HepG2 (cell line): ENCODE results near the gene PLEKHS1. TPM values are rescaled to one million over a fixed set of nuclear protein-coding genes. Genes with fewer than 3 reads are reported as not detected.
A peak's percentile ranks its signal among the peaks of the same experiment; 100 is the strongest.

Experiments used
- ATAC-seq: fragments of 200-7000 bp; cut with Tn5 transposase; 3 replicates; pipeline ENCODE4 v1.9.1; 2020; ENCODE audit warnings: mild to moderate bottlenecking, moderate library complexity
- Bru-seq: library from RNA; stranded (reverse); fragments of 400-500 nt; gene quantifications from one replicate; lab custom pipeline; 2021; lab: Mats Ljungman, UMichigan
- BruChase-seq, 2 experiments: library from RNA; stranded (reverse); fragments of 400-500 nt; gene quantifications; one replicate each; lab custom pipeline; 2021; lab: Mats Ljungman, UMichigan
- BruUV-seq: library from RNA; stranded (reverse); fragments of 400-500 nt; replicated peaks from 2 replicates; lab custom pipeline; 2021; lab: Mats Ljungman, UMichigan
- CTCF ChIA-PET: fragments of 300-600 bp; formaldehyde crosslinking; extraction: SDS; loops from one replicate; lab custom pipeline; 2021; ENCODE audit warnings: low total read pairs, inconsistent platforms, low intra/inter-chr PET ratio; lab: Yijun Ruan, JAX
- POLR2A ChIA-PET: fragments of 350-600 bp; sonication (Branson Sonifier 250); formaldehyde crosslinking; loops from one replicate; lab custom pipeline; 2020; ENCODE audit warnings: antibody characterized with exemption, inconsistent platforms; lab: Yijun Ruan, JAX
- DNase-seq: peaks from one replicate; pipeline ENCODE4 v3.0.0-alpha.2; 2015; ENCODE audit warnings: low spot score
- FAIRE-seq: peaks from 3 replicates; lab custom pipeline; 2011; peaks lifted over from hg19 to GRCh38; lab: Jason Lieb, UNC
- H2AFZ ChIP-seq: one replicate; pipeline ENCODE4 v1.6.1; 2011; ENCODE audit warnings: low read length, inconsistent platforms
- H3K27ac ChIP-seq: fragments of 300-600 bp; 3 replicates; pipeline ENCODE4 v1.8.0; 2011; ENCODE audit warnings: mixed run types, mild to moderate bottlenecking, mixed read lengths, low read length, inconsistent platforms; ENCODE audit not compliant: insufficient read depth; ENCODE audit errors: extremely low read length
- H3K27me3 ChIP-seq, 2 experiments: fragments of 200-600 bp in 1 of 2; 2 replicates in 1 of 2; 3 replicates in 1 of 2; pipeline versions ENCODE4 v1.6.0 to v1.8.0; 2011; ENCODE audit warnings: low read length in 2 of 2, mild to moderate bottlenecking in 2 of 2, moderate library complexity in 2 of 2, inconsistent platforms in 1 of 2; ENCODE audit not compliant: insufficient read depth in 2 of 2, control insufficient read depth in 1 of 2
- H3K36me3 ChIP-seq, 2 experiments: fragments of 200-600 bp in 1 of 2; replicated peaks in 1 of 2; 2 replicates in 1 of 2; 3 replicates in 1 of 2; pipeline versions ENCODE4 v1.5.1 to v1.8.0; 2011; ENCODE audit warnings: low read length in 2 of 2, inconsistent platforms in 1 of 2; ENCODE audit not compliant: insufficient read depth in 2 of 2, control insufficient read depth in 1 of 2
- H3K4me1 ChIP-seq: 2 replicates; pipeline ENCODE4 v1.5.1; 2012; ENCODE audit warnings: low read length, inconsistent platforms; ENCODE audit not compliant: insufficient read depth
- H3K4me2 ChIP-seq: 2 replicates; pipeline ENCODE4 v1.6.0; 2011; ENCODE audit warnings: low read depth, low read length, inconsistent platforms
- H3K4me3 ChIP-seq, 3 experiments: fragments of 200-600 bp in 1 of 3; sonication (generic), shearing (Covaris generic) in 1 of 3; replicated peaks in 1 of 3; 2 replicates each; pipeline ENCODE4 v1.5.1; 2011 to 2016; ENCODE audit warnings: low read length in 3 of 3, inconsistent platforms in 2 of 3, low read depth in 2 of 3, mild to moderate bottlenecking in 2 of 3, control low read depth in 1 of 3, mixed read lengths in 1 of 3; ENCODE audit not compliant: insufficient read depth in 1 of 3
- H3K79me2 ChIP-seq: one replicate; pipeline ENCODE4 v1.6.1; 2011; ENCODE audit warnings: low read length, inconsistent platforms; ENCODE audit not compliant: insufficient read depth
- H3K9ac ChIP-seq: 2 replicates; pipeline ENCODE4 v1.6.0; 2011; ENCODE audit warnings: mild to moderate bottlenecking, low read depth, low read length, inconsistent platforms; ENCODE audit not compliant: insufficient read depth
- H3K9me3 ChIP-seq: 2 replicates; pipeline ENCODE4 v1.5.1; 2012; ENCODE audit warnings: mild to moderate bottlenecking, low read length
- H4K20me1 ChIP-seq: 2 replicates; pipeline ENCODE4 v1.6.0; 2011; ENCODE audit warnings: inconsistent platforms, mild to moderate bottlenecking, low read length, moderate library complexity; ENCODE audit not compliant: insufficient read depth
- HDAC1 ChIP-seq: sonication (generic); formaldehyde crosslinking; IDR thresholded peaks from 2 replicates; pipeline ENCODE4 v1.5.1; 2020; ENCODE audit warnings: mild to moderate bottlenecking, missing genetic modification reagents
- HNF1B ChIP-seq: sonication (generic); formaldehyde crosslinking; IDR thresholded peaks from 2 replicates; pipeline ENCODE4 v1.5.1; 2020; ENCODE audit warnings: mild to moderate bottlenecking, moderate library complexity, missing genetic modification reagents
- KLF15 ChIP-seq: sonication (generic); formaldehyde crosslinking; IDR thresholded peaks from 2 replicates; pipeline ENCODE4 v1.8.1; 2023; ENCODE audit warnings: borderline replicate concordance, mild to moderate bottlenecking, inconsistent platforms, missing genetic modification reagents, mixed read lengths
- KLF6 ChIP-seq: IDR thresholded peaks from 2 replicates; pipeline ENCODE4 v1.8.0; 2016; ENCODE audit warnings: missing biosample characterization, missing genetic modification reagents
- LBX2 ChIP-seq: sonication (generic); formaldehyde crosslinking; IDR thresholded peaks from 2 replicates; pipeline ENCODE4 v1.5.0; 2020; ENCODE audit warnings: missing genetic modification reagents, mild to moderate bottlenecking, borderline replicate concordance
- TRIM24 ChIP-seq: sonication (generic); formaldehyde crosslinking; IDR thresholded peaks from 2 replicates; pipeline ENCODE4 v1.8.0; 2022; ENCODE audit warnings: mild to moderate bottlenecking, missing genetic modification reagents
- XBP1 ChIP-seq: sonication (generic); formaldehyde crosslinking; IDR thresholded peaks from 2 replicates; pipeline ENCODE4 v1.5.0; 2020; ENCODE audit warnings: missing genetic modification reagents
- ZFX ChIP-seq: sonication (generic); formaldehyde crosslinking; IDR thresholded peaks from 2 replicates; pipeline ENCODE4 v1.4.0; 2020; ENCODE audit warnings: mild to moderate bottlenecking, low read depth, missing genetic modification reagents, moderate library complexity
- ZNF607 ChIP-seq: sonication (generic); formaldehyde crosslinking; IDR thresholded peaks from 2 replicates; pipeline ENCODE4 v1.5.1; 2020; ENCODE audit warnings: missing genetic modification reagents, mild to moderate bottlenecking, borderline replicate concordance
- ZNF646 ChIP-seq: sonication (generic); formaldehyde crosslinking; IDR thresholded peaks from 2 replicates; pipeline ENCODE4 v1.9.0; 2021; ENCODE audit warnings: mild to moderate bottlenecking, missing genetic modification reagents
- ZSCAN12 ChIP-seq: sonication (generic); formaldehyde crosslinking; IDR thresholded peaks from 2 replicates; pipeline ENCODE4 v1.9.0; 2021; ENCODE audit warnings: mild to moderate bottlenecking, missing genetic modification reagents
- WGBS: methylation state at CpG from one replicate; pipeline ENCODE4 v1.1.6; 2017; ENCODE audit warnings: low lambda C conversion rate; 5-methylcytosine and 5-hydroxymethylcytosine counted together
- in situ Hi-C: cut with HindIII; loops from 2 replicates; pipeline ENCODE4 v1.10.0; 2017; ENCODE audit warnings: low pct_unique_long_range_greater_than_20kb; ENCODE audit not compliant: extremely low pct_ligation_motif_present
- intact Hi-C: fragments of 100-400 bp; cut with micrococcal nuclease; formaldehyde crosslinking; loops from one replicate; pipeline ENCODE4 v1.10.0; 2022; ENCODE audit not compliant: unreplicated experiment
- long read RNA-seq, 2 experiments: library from RNA in 1 of 2; library from polyadenylated mRNA in 1 of 2; stranded (forward) in 1 of 2; unstranded in 1 of 2; transcript quantifications; one replicate each; pipeline ENCODE4 v2.0.0, GENCODE V29; 2019 to 2022
- polyA minus RNA-seq, 3 experiments: library from RNA; depleted of rRNA, polyadenylated mRNA; stranded (reverse); fragments of >200 nt; gene quantifications; 2 replicates each; pipeline ENCODE4 v1.2.3, GENCODE V29; 2011; ENCODE audit warnings: low replicate concordance in 1 of 3
- polyA plus RNA-seq, 8 experiments: library from polyadenylated mRNA; depleted of rRNA in 3 of 8; stranded (reverse) in 7 of 8; unstranded in 1 of 8; fragments of >200 nt; fragmentation: Illumina TruSeq in 4 of 8; extraction: Trizol in 4 of 8; gene quantifications; 2 replicates each; pipeline versions ENCODE4 v1.2.1 to v1.2.3, GENCODE V29; 2011 to 2016; ENCODE audit warnings: low read depth in 4 of 8, missing spikeins in 1 of 8, mixed read lengths in 1 of 8; ENCODE audit not compliant: insufficient read depth in 1 of 8
- total RNA-seq, 5 experiments: library from RNA; depleted of rRNA; stranded (reverse); fragments of >200 nt; fragmentation: Illumina TruSeq; extraction: Trizol; gene quantifications; 2 replicates each; pipeline ENCODE4 v1.2.3, GENCODE V29; 2016; ENCODE audit warnings: low read depth in 1 of 5

The PLEKHS1 gene
- total RNA-seq (2016; rRNA removed; fragmentation: Illumina TruSeq; extraction: Trizol) (not detected in 2 replicates), polyA plus RNA-seq (2011; rRNA removed) (not detected in 2 replicates), polyA minus RNA-seq (2011; rRNA and poly(A)+ RNA removed; ENCODE audit: low replicate concordance) (not detected in 2 replicates), Bru-seq, nascent RNA (percentile 11 among the genes with signal in this experiment), BruChase-seq, experiment 1, labeled RNA remaining after a 6-hour chase (percentile 32 among the genes with signal in this experiment), BruChase-seq, experiment 2, labeled RNA remaining after a 2-hour chase (percentile 32 among the genes with signal in this experiment)
- not detected in 2 replicates for total RNA-seq (2016; cell fraction: cytosol; rRNA removed; fragmentation: Illumina TruSeq; extraction: Trizol; ENCODE audit: low read depth)
- total RNA-seq (2016; cell fraction: insoluble cytoplasmic fraction; rRNA removed; fragmentation: Illumina TruSeq; extraction: Trizol): not detected in 2 replicates
- total RNA-seq (2016; cell fraction: membrane; rRNA removed; fragmentation: Illumina TruSeq; extraction: Trizol): not detected in 2 replicates
- total RNA-seq (2016; cell fraction: nucleus; rRNA removed; fragmentation: Illumina TruSeq; extraction: Trizol): not detected in 2 replicates
- not detected in 2 replicates for polyA plus RNA-seq (2011; cell fraction: cytosol; rRNA removed)
- polyA plus RNA-seq (2011; cell fraction: nucleus; rRNA removed): 0.06 TPM in 1 of 2 replicates, not detected in the other
- polyA plus RNA-seq (2012): 0.04 TPM in 1 of 2 replicates, not detected in the other
- not detected in 2 replicates for polyA plus RNA-seq (2016; cell fraction: cytosol; fragmentation: Illumina TruSeq; extraction: Trizol; ENCODE audit: low read depth)
- not detected in 2 replicates for polyA plus RNA-seq (2016; cell fraction: insoluble cytoplasmic fraction; fragmentation: Illumina TruSeq; extraction: Trizol; ENCODE audit: low read depth)
- not detected in 2 replicates for polyA plus RNA-seq (2016; cell fraction: membrane; fragmentation: Illumina TruSeq; extraction: Trizol; ENCODE audit: low read depth)
- polyA plus RNA-seq (2016; cell fraction: nucleus; fragmentation: Illumina TruSeq; extraction: Trizol; ENCODE audit: insufficient read depth, low read depth): 0.13 and 0.29 TPM in 2 replicates
- polyA minus RNA-seq (2011; cell fraction: cytosol; rRNA and poly(A)+ RNA removed): not detected in 2 replicates
- not detected in 2 replicates for polyA minus RNA-seq (2011; cell fraction: nucleus; rRNA and poly(A)+ RNA removed)
- long read RNA-seq, experiment 1: 0 reads
- long read RNA-seq, experiment 2: 0 reads

GRCh38 chr10:113751181-113751732 lies at the start of gene PLEKHS1:
Gene PLEKHS1, plus strand, starts transcription at chr10:113751682. Its CDS starts 3,596 bp downstream, at chr10:113755278.
- Histone ChIP-seq H3K36me3 (no peaks in the 10 kb centered on the region), H3K4me3 (no peak within 1 kb of the TSS), H3K27me3 (peaks cover 0 to 4% of the 10 kb centered on the region in 2 experiments; a peak in 1 of 5 replicates), H3K9me3 (no peaks in the 10 kb centered on the region), H3K27ac (no peak within 1 kb of the TSS), H3K4me2 (no peak within 1 kb of the TSS), H3K4me1 (peaks cover 29% of the 10 kb centered on the region), H4K20me1 (no peaks in the 10 kb centered on the region), H3K79me2 (no peaks in the 10 kb centered on the region), H3K9ac (no peak within 1 kb of the TSS), H2AFZ (no peak within 1 kb of the TSS)
- no TSS peak for BruUV-seq
- FAIRE-seq (no peak), ATAC-seq (no peak), DNase-seq (no peak)
- ChIA-PET POLR2A (interaction anchor here (0.6 kb wide), 1 partner anchor 9 kb away, joined by 3 read pairs; no protein-coding TSS in a partner anchor), CTCF (no interaction called here)
- intact Hi-C loops: no loop called here
- in situ Hi-C loops: no loop called here
- 12% methylated on average over 3 of the region's 3 CpGs for WGBS
- TF ChIP-seq ZNF607 (CRISPR knock-in tag): no peak
- no peak for TF ChIP-seq ZNF646 (CRISPR knock-in tag)
- no peak for TF ChIP-seq KLF6 (CRISPR knock-in tag)
- no peak for TF ChIP-seq HDAC1 (CRISPR knock-in tag)
- no peak for TF ChIP-seq LBX2 (CRISPR knock-in tag)
- no peak for TF ChIP-seq HNF1B (CRISPR knock-in tag)
- no peak for TF ChIP-seq ZSCAN12 (CRISPR knock-in tag)
- no peak for TF ChIP-seq XBP1 (CRISPR knock-in tag)
- TF ChIP-seq ZFX (CRISPR knock-in tag): no peak
- TF ChIP-seq TRIM24 (CRISPR knock-in tag): no peak
- TF ChIP-seq KLF15: no peak
